H1 (cell line): Measurements from ENCODE around the gene GULP1.

Source experiments
- BCL11A ChIP-seq, 2 experiments: IDR thresholded peaks; one replicate each; pipeline ENCODE4 v1.6.1; 2011; ENCODE audit warnings: low read depth in 2 of 2, low read length in 2 of 2, mild to moderate bottlenecking in 2 of 2
- CTCF ChIP-seq, 3 experiments: IDR thresholded peaks; 1 replicate in 2 of 3; 2 replicates in 1 of 3; pipeline versions ENCODE4 v1.5.1 to v1.6.1; 2011; ENCODE audit warnings: low read length in 3 of 3, mild to moderate bottlenecking in 3 of 3, inconsistent platforms in 2 of 3, low read depth in 1 of 3, moderate library complexity in 1 of 3; ENCODE audit not compliant: insufficient read depth in 1 of 3; ENCODE audit errors: control extremely low read depth in 1 of 3
- POLR2AphosphoS5 ChIP-seq: IDR thresholded peaks from 2 replicates; pipeline ENCODE4 v1.6.1; 2011; ENCODE audit warnings: low read depth, low read length

GRCh38 chr2:188588235-188588634 is 296.6 kb downstream of the GULP1 start:
- no peak for TF ChIP-seq CTCF (IDR thresholded peaks at IDR 0.05; ENCODE audit: control extremely low read depth in 1 of 3, insufficient read depth in 1 of 3, low read depth in 1 of 3, low read length in 3 of 3)
- no peak for TF ChIP-seq BCL11A (IDR thresholded peaks at IDR 0.05; ENCODE audit: low read depth in 2 of 2, low read length in 2 of 2)
- TF ChIP-seq POLR2AphosphoS5 = no peak
